Measurements from ENCODE around the gene BNC2. TPM values are rescaled to one million over a fixed set of nuclear protein-coding genes. Genes with fewer than 3 reads are reported as not detected.
"Not testable (repeated sequence)": the region's sequence is repeated elsewhere in the genome, so short reads cannot be mapped to it uniquely, and the experiment has no call there.

The BNC2 gene
- total RNA-seq, 1 experiment from 2014 or later = 16.1 TPM

GRCh38 chr9:16450043-16450442 lies 420.4 kb downstream of the BNC2 start:
- 0 out of 2 replicates have a peak, but pooled peaks cover 3% of the 10 kb centered on the region for H3K4me1 ChIP-seq
- DNase-seq = no peak
- no peaks in the 10 kb centered on the region for H3K36me3 ChIP-seq
- no peaks in the 10 kb centered on the region for H3K9me3 ChIP-seq (replicated peaks)
- no peak overlapping the region for H3K27ac ChIP-seq
- H3K4me3 ChIP-seq = no peak overlapping the region
- no peaks in the 10 kb centered on the region for H3K27me3 ChIP-seq

- Histone ChIP-seq H3K36me3 (no peaks in the 10 kb centered on the region), H3K4me3 (no peak overlapping the region)
- DNase-seq = no peak
Observed at GRCh38 chr9:16449076-16449730, 421.3 kb downstream of the BNC2 start.

GRCh38 chr9:16447946-16448345 lies 422.5 kb downstream of the BNC2 start:
- peaks cover 6% of the 10 kb centered on the region; the same call in 1 of the 2 replicates for H3K4me1 ChIP-seq
- H3K36me3 ChIP-seq = no peaks in the 10 kb centered on the region
- H3K27me3 ChIP-seq = no peaks in the 10 kb centered on the region
- H3K4me3 ChIP-seq = no peak overlapping the region
- H3K9me3 ChIP-seq (replicated peaks) = no peaks in the 10 kb centered on the region
- DNase-seq = no peak
- no peak overlapping the region for H3K27ac ChIP-seq

More at GRCh38 chr9:16449076-16449730, 421.3 kb downstream of the BNC2 start:
- Histone ChIP-seq H3K4me1 (0 out of 2 replicates have a peak, but pooled peaks cover 3% of the 10 kb centered on the region), H3K9me3 (replicated peaks) (no peaks in the 10 kb centered on the region), H3K27me3 (no peaks in the 10 kb centered on the region), H3K27ac (no peak overlapping the region)

GRCh38 chr9:16446636-16447035 lies 423.8 kb downstream of the BNC2 start:
- DNase-seq = no peak
- no peaks in the 10 kb centered on the region for H3K36me3 ChIP-seq
- H3K27me3 ChIP-seq = no peaks in the 10 kb centered on the region

DNA sequence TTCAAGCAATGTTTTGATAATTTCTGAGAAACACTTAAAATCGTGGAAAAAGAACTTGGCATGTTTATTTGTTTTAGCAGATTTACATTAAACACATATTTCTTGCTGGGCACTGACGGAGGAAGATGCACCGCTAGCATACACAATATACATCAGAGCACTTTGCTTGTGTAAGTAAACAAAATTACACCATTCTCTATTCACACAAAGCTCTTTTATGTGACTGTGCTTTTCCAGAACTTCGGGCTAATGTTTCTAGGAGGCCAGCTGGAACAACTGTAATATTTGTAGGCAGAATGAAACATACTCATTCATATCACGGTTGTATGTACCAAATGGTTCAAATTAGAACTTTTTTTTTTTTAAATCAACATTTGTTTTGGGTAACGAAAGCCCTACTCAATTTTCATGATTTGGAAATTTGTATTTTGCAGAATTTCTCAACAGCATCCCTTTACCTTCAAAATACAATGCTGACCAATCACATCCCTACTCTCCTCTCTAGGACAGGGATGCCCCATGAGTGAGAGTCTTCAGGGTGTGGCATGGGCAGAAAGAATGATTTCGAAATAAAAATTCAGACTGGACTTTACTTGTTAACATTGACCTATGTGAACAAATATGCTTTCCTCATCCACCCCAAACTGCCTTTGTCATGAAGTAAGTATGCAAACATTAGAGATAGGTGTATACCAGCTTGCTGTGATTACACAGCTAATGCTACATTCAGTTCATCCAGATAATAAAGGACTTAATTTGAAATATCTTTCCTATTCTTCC lies 425.1 kb downstream of the BNC2 start:
- no peaks in the 10 kb centered on the region for H3K36me3 ChIP-seq
- DNase-seq = no peak
- no peak overlapping the region for H3K27ac ChIP-seq
- H3K9me3 ChIP-seq (replicated peaks) = no peaks in the 10 kb centered on the region
- H3K27me3 ChIP-seq = no peaks in the 10 kb centered on the region
- no peak overlapping the region for H3K4me3 ChIP-seq
- H3K4me1 ChIP-seq = peaks cover 10% of the 10 kb centered on the region

More at GRCh38 chr9:16446636-16447035, 423.8 kb downstream of the BNC2 start:
- no peak overlapping the region for H3K27ac ChIP-seq
- H3K9me3 ChIP-seq (replicated peaks) = no peaks in the 10 kb centered on the region
- no peak overlapping the region for H3K4me3 ChIP-seq
- peaks cover 13% of the 10 kb centered on the region for H3K4me1 ChIP-seq

DNA sequence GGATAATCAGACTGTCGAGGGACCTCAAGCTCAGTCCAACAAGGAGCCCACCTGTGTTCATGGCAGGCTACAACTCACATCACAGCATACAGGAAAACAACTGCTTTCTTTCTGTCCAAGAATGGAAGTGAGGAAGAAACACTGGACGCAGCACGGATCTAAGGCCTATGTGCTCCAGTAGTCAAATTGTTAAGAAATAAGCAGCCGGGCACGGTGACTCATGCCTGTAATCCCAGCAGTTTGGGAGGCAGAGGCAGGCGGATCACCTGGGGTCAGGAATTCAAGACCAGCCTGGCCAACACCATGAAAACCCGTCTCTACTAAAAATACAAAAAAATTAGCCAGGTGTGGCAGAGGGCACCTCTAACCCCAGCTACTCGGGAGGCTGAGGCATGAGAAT lies 427.8 kb downstream of the BNC2 start:
- no peaks in the 10 kb centered on the region for H3K9me3 ChIP-seq (replicated peaks)
- 0 out of 2 replicates have a peak overlapping the region, but pooled peaks have one; percentile 11 for H3K4me3 ChIP-seq
- peaks cover 10% of the 10 kb centered on the region for H3K4me1 ChIP-seq
- no peaks in the 10 kb centered on the region for H3K36me3 ChIP-seq
- peak; percentile 41 to 50 for DNase-seq
- H3K27me3 ChIP-seq = no peaks in the 10 kb centered on the region
- H3K27ac ChIP-seq = peak overlapping the region; percentile 40; the same call in 1 of the 2 replicates

DNA sequence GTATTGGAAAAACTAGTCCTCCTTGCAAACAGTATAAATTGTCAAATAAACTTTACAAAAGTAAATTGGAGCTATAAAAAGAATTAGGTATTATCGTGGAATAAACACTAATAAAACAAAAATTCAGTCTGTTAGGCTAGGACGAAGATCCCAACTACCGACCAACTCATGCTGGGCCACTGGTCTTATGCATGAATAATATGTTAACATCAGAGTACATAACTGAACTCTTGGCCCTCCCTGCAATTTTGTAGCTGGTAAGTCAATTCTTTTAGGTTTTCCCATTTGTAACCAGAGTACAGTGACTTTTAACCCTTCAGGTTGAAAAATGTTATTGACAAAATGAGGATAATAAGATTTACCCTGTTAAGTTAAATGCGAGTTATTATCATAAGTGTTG lies 428.7 kb downstream of the BNC2 start:
- DNase-seq = no peak
- Histone ChIP-seq H3K9me3 (replicated peaks) (no peaks in the 10 kb centered on the region), H3K4me1 (peaks cover 10% of the 10 kb centered on the region), H3K36me3 (no peaks in the 10 kb centered on the region), H3K27me3 (no peaks in the 10 kb centered on the region), H3K4me3 (no peak overlapping the region), H3K27ac (no peak overlapping the region)

- not testable (repeated sequence) for H3K9me3 ChIP-seq (replicated peaks); H3K4me3 ChIP-seq; H3K27ac ChIP-seq; H3K36me3 ChIP-seq; DNase-seq; H3K27me3 ChIP-seq
- H3K4me1 ChIP-seq = peaks cover 10% of the 10 kb centered on the region
Observed at GRCh38 chr9:16438831-16439230, 431.6 kb downstream of the BNC2 start.

- no peak overlapping the region for H3K27ac ChIP-seq
- H3K36me3 ChIP-seq = no peaks in the 10 kb centered on the region; the same call in 1 of the 2 replicates
- H3K4me3 ChIP-seq = no peak overlapping the region
- no peaks in the 10 kb centered on the region for H3K4me1 ChIP-seq
- DNase-seq = no peak
- no peaks in the 10 kb centered on the region for H3K9me3 ChIP-seq (replicated peaks)
- no peaks in the 10 kb centered on the region for H3K27me3 ChIP-seq
Observed at GRCh38 chr9:16436545-16436944, 433.9 kb downstream of the BNC2 start.

GRCh38 chr9:16434526-16434925 lies 435.9 kb downstream of the BNC2 start:
- no peak overlapping the region for H3K27ac ChIP-seq
- H3K4me1 ChIP-seq = no peaks in the 10 kb centered on the region
- H3K27me3 ChIP-seq = no peaks in the 10 kb centered on the region
- H3K4me3 ChIP-seq = no peak overlapping the region
- DNase-seq = no peak
- no peaks in the 10 kb centered on the region; the same call in 1 of the 2 replicates for H3K36me3 ChIP-seq
- H3K9me3 ChIP-seq (replicated peaks) = no peaks in the 10 kb centered on the region

GRCh38 chr9:16433494-16433893 lies 437.0 kb downstream of the BNC2 start:
- no peaks in the 10 kb centered on the region for H3K4me1 ChIP-seq
- no peaks in the 10 kb centered on the region for H3K9me3 ChIP-seq (replicated peaks)
- H3K27ac ChIP-seq = no peak overlapping the region
- H3K4me3 ChIP-seq = no peak overlapping the region
- H3K27me3 ChIP-seq = no peaks in the 10 kb centered on the region
- no peak for DNase-seq
- no peaks in the 10 kb centered on the region; the same call in 1 of the 2 replicates for H3K36me3 ChIP-seq

- no peak overlapping the region for H3K4me3 ChIP-seq
Observed at GRCh38 chr9:16431666-16432392, 438.6 kb downstream of the BNC2 start.

DNA sequence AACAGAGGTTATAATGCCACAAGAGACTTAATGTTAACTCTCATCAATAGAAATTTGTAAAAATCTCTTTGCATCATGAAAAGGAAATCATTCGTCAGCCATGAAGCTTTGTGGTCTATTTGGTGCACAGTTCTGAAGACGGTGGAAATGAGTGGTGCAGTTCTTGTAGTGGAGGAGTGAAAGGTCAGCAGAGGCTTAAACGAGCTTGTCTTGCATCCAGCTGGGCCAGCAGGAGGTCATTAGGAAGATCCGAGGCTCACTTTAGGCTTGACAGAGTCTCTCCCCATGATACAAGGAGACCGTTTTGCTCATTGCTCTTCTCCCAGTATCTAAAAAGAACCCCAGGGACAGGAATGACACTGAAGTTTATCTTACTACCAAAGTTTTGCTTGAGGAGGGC lies 440.8 kb downstream of the BNC2 start:
- H3K4me1 ChIP-seq = peaks cover 20% of the 10 kb centered on the region
- no peaks in the 10 kb centered on the region for H3K36me3 ChIP-seq
- no peak overlapping the region for H3K27ac ChIP-seq
- H3K27me3 ChIP-seq = no peaks in the 10 kb centered on the region
- DNase-seq = no peak
- no peaks in the 10 kb centered on the region for H3K9me3 ChIP-seq (replicated peaks)
- no peak overlapping the region for H3K4me3 ChIP-seq

More at GRCh38 chr9:16431666-16432392, 438.6 kb downstream of the BNC2 start:
- Histone ChIP-seq H3K9me3 (replicated peaks) (no peaks in the 10 kb centered on the region), H3K36me3 (no peaks in the 10 kb centered on the region; the same call in 1 of the 2 replicates), H3K27me3 (no peaks in the 10 kb centered on the region), H3K27ac (no peak overlapping the region), H3K4me1 (peaks cover 4% of the 10 kb centered on the region; the same call in 1 of the 2 replicates)
- DNase-seq = no peak

DNA sequence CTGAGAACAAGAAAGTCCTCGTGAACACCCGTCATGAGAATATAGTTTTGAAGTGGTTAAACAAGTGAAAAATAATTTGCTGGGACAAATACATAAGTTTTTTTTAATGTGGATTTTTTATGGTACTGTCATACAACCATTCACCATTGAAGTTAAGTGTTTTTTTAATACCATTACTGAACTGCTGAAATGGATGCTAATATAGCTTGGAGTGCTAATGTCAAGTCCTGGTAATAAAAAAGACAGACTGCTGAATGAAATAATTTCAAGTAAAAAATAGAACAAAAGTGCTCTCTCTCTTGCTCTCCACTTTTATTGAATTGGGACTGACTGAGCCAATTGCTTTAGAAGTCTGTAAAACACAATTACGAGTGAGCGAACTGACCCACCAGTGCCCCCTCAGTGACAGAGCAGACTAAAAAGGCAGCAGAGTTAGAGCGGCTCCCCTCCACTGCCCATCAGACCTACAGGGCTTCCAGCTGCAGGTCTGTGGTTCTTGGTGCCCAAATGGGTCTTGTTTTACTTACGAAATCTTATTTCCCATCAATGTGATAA lies 442.5 kb downstream of the BNC2 start:
- Histone ChIP-seq H3K27me3 (no peaks in the 10 kb centered on the region), H3K4me3 (no peak overlapping the region), H3K9me3 (replicated peaks) (no peaks in the 10 kb centered on the region), H3K27ac (no peak overlapping the region), H3K36me3 (no peaks in the 10 kb centered on the region), H3K4me1 (peaks cover 20% of the 10 kb centered on the region)
- no peak for DNase-seq
